GM19025 (cell line): ENCODE data around the gene COX6B2.
"Not testable (repeated sequence)": the region's sequence is repeated elsewhere in the genome, so short reads cannot be mapped to it uniquely, and the experiment has no call there.

ENCODE experiments used
- ATAC-seq: cut with Tn5 transposase; IDR thresholded peaks from one replicate; pipeline ENCODE4 v1.9.1; 2021; ENCODE audit warnings: mild to moderate bottlenecking, low read depth, moderate library complexity; ENCODE audit not compliant: unreplicated experiment

COX6B2 gene

GRCh38 chr19:55354698-55355212 is at the start of gene COX6B2:
Gene COX6B2 (minus strand): TSS chr19:55354719. CDS start chr19:55354521, 198 bp downstream.
- ATAC-seq, result no peak

GRCh38 chr19:55402509-55402908 is 48.0 kb upstream of the COX6B2 start:
- no peak for ATAC-seq

GRCh38 chr19:55401390-55401789 is 46.9 kb upstream of the COX6B2 start:
- not testable (repeated sequence) for ATAC-seq

- no peak for ATAC-seq
Measured at GRCh38 chr19:55400281-55401087, 46.0 kb upstream of the COX6B2 start.

- ATAC-seq, result no peak
Measured at GRCh38 chr19:55398200-55398925, 43.8 kb upstream of the COX6B2 start.

GRCh38 chr19:55392820-55393761 is 38.6 kb upstream of the COX6B2 start:
- no peak for ATAC-seq

- no peak for ATAC-seq
Measured at GRCh38 chr19:55391702-55392615, 37.4 kb upstream of the COX6B2 start.

GRCh38 chr19:55391191-55391670 is 36.7 kb upstream of the COX6B2 start:
- ATAC-seq, result no peak

- no peak for ATAC-seq
Measured at GRCh38 chr19:55390461-55390880, 36.0 kb upstream of the COX6B2 start.

- no peak for ATAC-seq
Measured at GRCh38 chr19:55389386-55390317, 35.1 kb upstream of the COX6B2 start.

- no peak for ATAC-seq
Measured at GRCh38 chr19:55387736-55388497, 33.4 kb upstream of the COX6B2 start.

- ATAC-seq, result no peak
Measured at GRCh38 chr19:55386493-55386971, 32.0 kb upstream of the COX6B2 start.

GRCh38 chr19:55385724-55386492 is 31.4 kb upstream of the COX6B2 start, which contains the start of gene RPL28:
Gene RPL28 (plus strand): TSS chr19:55385932. CDS start chr19:55386358, 426 bp downstream.
- ATAC-seq, result peak; percentile 67

GRCh38 chr19:55384920-55385723 is 30.6 kb upstream of the COX6B2 start:
- peak; percentile 48 for ATAC-seq

GRCh38 chr19:55384131-55384919 is 29.8 kb upstream of the COX6B2 start, which contains the start of gene TMEM238:
Gene TMEM238 (minus strand): TSS chr19:55384292. CDS start chr19:55384259, 33 bp downstream.
- ATAC-seq, result no peak
